ENCODE data around the gene SMIM20.

DNA sequence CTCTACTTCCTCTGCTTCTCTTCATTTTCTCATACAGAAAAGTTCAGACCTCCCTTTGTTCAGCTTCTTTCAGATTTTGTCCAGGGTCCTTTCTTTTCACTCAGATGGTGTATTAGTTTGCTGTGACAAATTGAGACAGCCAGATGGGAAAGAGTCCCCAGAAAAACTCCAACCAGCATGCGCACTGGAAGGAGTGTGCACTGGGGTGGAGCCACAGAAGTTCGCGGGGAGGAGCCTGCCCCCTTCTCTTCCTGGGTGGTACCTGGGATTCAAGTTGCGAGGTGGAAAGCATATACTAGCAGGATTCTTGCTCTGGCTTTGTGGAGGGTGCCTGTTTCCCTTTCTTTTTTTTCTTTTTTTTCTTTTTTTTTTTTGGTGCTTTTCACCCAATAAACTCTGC is 51.6 kb downstream of the SMIM20 start:
- TF ChIP-seq POLR2A (IDR thresholded peaks at IDR 0.05) (no peak), CTCF (IDR thresholded peaks at IDR 0.05) (no peak)

Measured in stomach (tissue), 4 donors.